ENCODE data around the gene NPIPA3.
"Not testable (repeated sequence)": the region's sequence is repeated elsewhere in the genome, so short reads cannot be mapped to it uniquely, and the experiment has no call there.

NPIPA3 gene

GRCh38 chr16:14742273-14743128 is 39.3 kb downstream of the NPIPA3 start, which contains the start of gene NPIPA2:
Gene NPIPA2, plus strand, starts transcription at chr16:14742533. Its CDS starts 5,533 bp downstream, at chr16:14748066.
- not testable (repeated sequence) for DNase-seq

GRCh38 chr16:14773654-14774053 is 70.4 kb downstream of the NPIPA3 start:
- not testable (repeated sequence) for DNase-seq

- not testable (repeated sequence) for DNase-seq
Measured at GRCh38 chr16:14775624-14776023, 72.4 kb downstream of the NPIPA3 start.
